Epithelial cell of esophagus (primary cell): Measurements from ENCODE around the gene IFT81.
A peak's percentile ranks its signal among the peaks of the same experiment; 100 is the strongest.

ENCODE experiments used
- DNase-seq: peaks from one replicate; pipeline ENCODE4 v3.0.0; 2010; ENCODE audit warnings: low read depth
- H3K4me3 ChIP-seq: 2 replicates; pipeline ENCODE4 v1.5.1; 2011; ENCODE audit warnings: mild to moderate bottlenecking, low read length, control low read depth
- CTCF ChIP-seq: IDR thresholded peaks from 2 replicates; pipeline ENCODE4 v1.5.1; 2011; ENCODE audit warnings: low read depth, mild to moderate bottlenecking, low read length, control low read depth, inconsistent platforms; ENCODE audit not compliant: insufficient read depth; ENCODE audit errors: missing control alignments

IFT81 gene

GRCh38 chr12:110234331-110234751 lies 110.2 kb downstream of the IFT81 start:
- TF ChIP-seq CTCF = no peak
- DNase-seq = no peak
- no peak overlapping the region for H3K4me3 ChIP-seq

GRCh38 chr12:110234755-110235154 lies 110.6 kb downstream of the IFT81 start:
- DNase-seq = no peak

DNA sequence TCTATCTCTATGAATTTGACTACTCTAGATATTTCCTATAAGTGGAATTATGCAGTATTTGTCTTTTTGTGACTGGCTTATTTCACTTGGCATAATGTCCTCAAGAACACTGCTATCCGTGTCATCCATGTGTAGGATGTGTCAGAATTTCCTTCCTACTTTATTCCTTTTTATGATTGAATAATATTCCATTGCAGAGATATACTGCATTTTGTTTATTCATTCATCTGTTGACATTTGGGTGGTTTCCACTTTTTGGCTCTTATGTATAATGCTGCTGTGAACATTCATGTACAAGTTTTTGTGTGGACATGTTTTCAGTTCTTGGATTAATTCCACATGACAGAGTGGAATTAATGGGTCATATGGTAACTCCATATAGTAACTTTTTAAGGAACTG lies 111.2 kb downstream of the IFT81 start:
- no peak for TF ChIP-seq CTCF
- no peak for DNase-seq
- H3K4me3 ChIP-seq = no peak overlapping the region

More at GRCh38 chr12:110234755-110235154, 110.6 kb downstream of the IFT81 start:
- no peak for TF ChIP-seq CTCF
- H3K4me3 ChIP-seq = no peak overlapping the region

GRCh38 chr12:110243227-110243626 lies 119.1 kb downstream of the IFT81 start:
- no peak overlapping the region for H3K4me3 ChIP-seq
- no peak for DNase-seq
- no peak for TF ChIP-seq CTCF

DNA sequence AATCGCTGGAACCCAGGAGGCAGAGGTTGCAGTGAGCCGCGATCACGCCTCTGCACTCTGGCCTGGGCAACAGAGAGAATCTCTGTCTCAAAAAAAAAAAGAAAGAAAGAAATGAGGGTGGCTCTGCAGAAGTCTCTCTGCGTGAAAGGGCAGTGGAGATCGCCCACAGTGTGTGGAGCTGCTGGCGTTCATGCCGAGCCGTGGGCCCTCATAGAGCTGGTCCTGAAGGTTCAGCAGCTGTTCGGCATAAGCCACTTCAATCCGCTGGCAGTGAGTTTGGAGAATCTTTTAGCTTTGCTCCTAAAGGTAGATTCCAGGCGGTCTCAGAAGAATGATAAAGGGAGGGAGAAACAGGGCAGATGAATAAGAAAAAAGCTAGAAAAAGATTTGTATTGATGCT lies 120.2 kb downstream of the IFT81 start:
- no peak for TF ChIP-seq CTCF
- no peak overlapping the region for H3K4me3 ChIP-seq
- DNase-seq = no peak

DNA sequence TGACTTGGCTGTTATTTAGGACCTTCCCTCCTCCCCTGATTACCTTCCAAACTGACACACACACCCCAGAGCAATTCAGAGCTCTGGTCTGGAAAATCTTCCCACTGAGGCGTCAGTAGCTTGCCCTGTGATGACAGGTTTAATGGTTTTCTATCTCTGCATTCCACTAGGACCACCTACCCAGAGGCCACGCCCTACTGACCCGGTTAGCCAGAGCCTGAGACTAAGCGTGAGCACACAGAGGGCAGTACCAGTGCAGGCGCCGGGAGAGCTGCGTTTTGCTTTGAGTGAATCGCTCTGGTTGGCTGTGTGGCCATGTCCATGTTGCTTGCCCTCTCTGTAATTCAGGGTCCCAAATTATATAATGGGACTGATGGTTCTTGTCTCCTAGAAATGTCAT lies 120.7 kb downstream of the IFT81 start:
- no peak overlapping the region for H3K4me3 ChIP-seq
- DNase-seq = no peak
- TF ChIP-seq CTCF = no peak

DNA sequence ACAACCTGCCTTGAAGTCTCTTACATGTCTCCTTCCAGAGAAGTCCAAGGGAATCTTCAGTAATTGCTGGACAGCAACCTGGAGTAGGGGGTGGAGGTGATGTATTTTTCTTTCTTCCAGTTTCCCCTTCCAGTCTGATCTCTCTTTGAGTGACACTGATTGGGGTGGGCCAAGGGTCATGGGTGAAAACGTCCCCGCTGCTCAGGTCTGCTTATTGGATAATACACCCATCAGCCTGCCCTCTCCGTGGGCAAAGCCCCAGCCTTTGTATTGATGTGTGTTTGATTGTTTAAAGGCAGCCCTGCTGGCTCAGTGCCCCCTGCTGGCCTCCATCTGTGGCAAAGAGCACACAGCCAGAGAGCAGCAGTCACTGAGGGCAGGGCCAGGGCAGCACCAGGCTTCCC lies 121.2 kb downstream of the IFT81 start:
- TF ChIP-seq CTCF = peak; percentile 30

More for the DNA sequence above, 121.2 kb downstream of the IFT81 start:
- no peak overlapping the region for H3K4me3 ChIP-seq
- DNase-seq = peak; percentile 37
